GM19328 (cell line): ENCODE results near the gene ZNF607.

Source experiments
- ATAC-seq: cut with Tn5 transposase; IDR thresholded peaks from one replicate; pipeline ENCODE4 v1.9.1; 2021; ENCODE audit warnings: mild to moderate bottlenecking, moderate library complexity; ENCODE audit not compliant: unreplicated experiment

Gene ZNF607

GRCh38 chr19:37654118-37654517 lies 65.4 kb downstream of the ZNF607 start:
- ATAC-seq: no peak
